H1 (cell line): ENCODE data around the gene TJP3.

Source experiments
- CTCF ChIP-seq, 3 experiments: IDR thresholded peaks; 1 replicate in 2 of 3; 2 replicates in 1 of 3; pipeline versions ENCODE4 v1.5.1 to v1.6.1; 2011; ENCODE audit warnings: low read length in 3 of 3, mild to moderate bottlenecking in 3 of 3, inconsistent platforms in 2 of 3, low read depth in 1 of 3, moderate library complexity in 1 of 3; ENCODE audit not compliant: insufficient read depth in 1 of 3; ENCODE audit errors: control extremely low read depth in 1 of 3
- EGR1 ChIP-seq: IDR thresholded peaks from 2 replicates; pipeline ENCODE4 v1.6.1; 2011; ENCODE audit warnings: low read depth, low read length, borderline replicate concordance
- JUND ChIP-seq: IDR thresholded peaks from 2 replicates; pipeline ENCODE4 v1.6.1; 2011; ENCODE audit warnings: mild to moderate bottlenecking, improper control_type of control experiment, low read length
- POLR2A ChIP-seq, 2 experiments: IDR thresholded peaks; 1 replicate in 1 of 2; 2 replicates in 1 of 2; pipeline ENCODE4 v1.6.1; 2011; ENCODE audit warnings: low read depth in 2 of 2, low read length in 2 of 2, mild to moderate bottlenecking in 2 of 2; ENCODE audit errors: control extremely low read depth in 1 of 2
- POLR2AphosphoS5 ChIP-seq: IDR thresholded peaks from 2 replicates; pipeline ENCODE4 v1.6.1; 2011; ENCODE audit warnings: low read depth, low read length
- SIX5 ChIP-seq: IDR thresholded peaks from 2 replicates; pipeline ENCODE4 v1.6.1; 2011; ENCODE audit warnings: mild to moderate bottlenecking, low read depth, low read length
- TAF1 ChIP-seq: IDR thresholded peaks from 2 replicates; pipeline ENCODE4 v1.6.1; 2011; ENCODE audit warnings: mild to moderate bottlenecking, low read depth, low read length
- TBP ChIP-seq: IDR thresholded peaks from 2 replicates; pipeline ENCODE4 v1.6.1; 2011; ENCODE audit warnings: low read depth, low read length, improper control_type of control experiment
- TEAD4 ChIP-seq: IDR thresholded peaks from 2 replicates; pipeline ENCODE4 v1.6.1; 2012; ENCODE audit warnings: low read depth, low read length, inconsistent platforms, mixed read lengths

DNA sequence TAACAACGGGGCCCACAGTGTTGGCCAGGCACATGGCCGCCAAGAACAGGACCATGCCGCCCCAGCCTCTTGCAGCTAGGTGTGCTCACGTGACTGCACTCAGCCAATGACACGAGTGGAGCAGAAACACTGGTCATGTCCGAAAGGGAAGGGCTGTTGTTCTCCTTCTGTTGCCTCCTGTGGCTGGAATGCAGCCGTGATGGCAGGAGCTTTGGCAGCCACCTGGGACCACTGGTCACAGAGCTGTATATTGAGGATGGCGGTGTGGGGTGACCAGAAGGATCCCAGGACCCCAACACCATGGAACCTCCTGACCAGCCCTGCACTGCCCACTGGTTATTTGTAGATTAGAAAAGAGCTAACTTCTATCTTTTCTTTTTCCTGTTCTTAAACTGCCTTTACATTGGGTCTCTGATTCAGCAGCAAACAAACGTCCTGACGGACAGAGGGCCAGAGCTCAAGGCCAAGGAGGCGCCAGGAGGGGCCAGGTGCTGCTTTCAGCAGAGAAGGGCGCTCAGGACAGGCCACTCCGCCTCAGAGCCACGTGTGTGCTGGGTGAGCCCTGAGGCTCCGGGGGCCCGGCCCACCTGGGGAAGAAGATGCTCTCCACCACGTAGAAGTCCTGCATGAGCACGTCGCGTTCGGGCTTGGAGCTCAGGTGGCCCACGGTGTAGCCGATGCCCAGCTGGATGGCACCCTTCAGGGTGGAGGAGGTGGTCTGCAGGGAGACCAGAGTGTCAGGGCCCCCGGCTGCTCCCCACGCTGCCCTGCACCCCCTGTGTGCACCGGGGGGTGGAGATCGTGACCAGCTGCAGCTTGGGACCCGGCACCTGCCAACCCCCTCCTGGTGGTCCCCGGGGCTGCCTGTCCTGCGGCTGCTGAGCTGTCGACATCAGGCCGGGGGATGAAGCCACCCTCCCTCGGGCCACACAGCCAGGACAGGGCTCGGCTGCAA, 46.6 kb upstream of the TJP3 start:
- TF ChIP-seq TAF1 (no peak), CTCF (IDR thresholded peaks at IDR 0.05; ENCODE audit: control extremely low read depth in 1 of 3, insufficient read depth in 1 of 3, low read depth in 1 of 3, low read length in 3 of 3) (no peak), TBP (no peak), SIX5 (no peak), POLR2A (IDR thresholded peaks at IDR 0.05; ENCODE audit: control extremely low read depth in 1 of 2, low read depth in 2 of 2, low read length in 2 of 2) (no peak), POLR2AphosphoS5 (no peak), JUND (no peak), TEAD4 (no peak), EGR1 (no peak)
